NT2/D1 (cell line): ENCODE results near the gene FOXN4.

Experiments used
- SUZ12 ChIP-seq: IDR thresholded peaks from 2 replicates; pipeline ENCODE4 v1.6.1; 2011; ENCODE audit not compliant: insufficient read length, insufficient read depth; ENCODE audit errors: extremely low read depth
- ZNF274 ChIP-seq: IDR thresholded peaks from 2 replicates; pipeline ENCODE4 v1.6.1; 2011; ENCODE audit warnings: mild to moderate bottlenecking, low read depth, low read length

DNA sequence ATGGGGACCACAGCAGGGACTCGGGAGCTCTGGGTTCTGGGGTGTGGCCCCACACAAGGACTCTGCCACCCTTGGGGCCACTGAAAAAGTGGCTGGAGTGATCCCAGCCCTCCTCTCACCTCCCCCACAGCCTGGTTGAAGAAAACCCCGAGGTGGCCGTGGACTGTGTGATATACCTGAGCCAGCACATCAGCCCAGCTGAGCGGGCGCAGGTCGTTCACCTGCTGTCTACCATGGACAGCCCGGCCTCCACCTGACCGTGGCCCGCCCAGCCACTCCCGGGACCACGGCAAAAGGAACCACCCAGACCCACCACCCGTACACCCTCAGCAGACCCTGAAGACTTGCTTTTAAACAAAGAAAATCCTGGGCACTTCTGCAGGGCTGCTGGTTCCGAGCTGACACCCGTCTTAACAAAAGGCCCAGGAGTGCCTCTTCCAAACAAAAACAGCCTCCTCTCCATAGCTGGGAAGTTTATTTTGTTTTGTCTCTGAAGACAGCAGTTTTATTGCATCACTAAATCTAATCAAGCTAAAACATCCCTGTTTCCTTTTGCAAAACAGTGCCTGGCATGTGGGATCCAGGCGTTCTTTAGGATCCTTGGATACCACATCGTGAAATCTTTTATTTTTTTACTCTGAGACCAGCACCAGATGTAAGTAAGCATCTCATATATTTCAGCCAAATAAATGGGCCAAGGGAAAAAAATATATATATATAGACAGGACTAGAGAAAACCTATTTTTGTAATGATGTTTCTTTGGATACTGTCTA lies 42.8 kb downstream of the FOXN4 start:
- TF ChIP-seq SUZ12 = no peak
- no peak for TF ChIP-seq ZNF274
